HG03196 (cell line): Measurements from ENCODE around the gene BTD.

Experiments
- ATAC-seq: cut with Tn5 transposase; IDR thresholded peaks from one replicate; pipeline ENCODE4 v1.9.1; 2021; ENCODE audit not compliant: unreplicated experiment

BTD gene

DNA sequence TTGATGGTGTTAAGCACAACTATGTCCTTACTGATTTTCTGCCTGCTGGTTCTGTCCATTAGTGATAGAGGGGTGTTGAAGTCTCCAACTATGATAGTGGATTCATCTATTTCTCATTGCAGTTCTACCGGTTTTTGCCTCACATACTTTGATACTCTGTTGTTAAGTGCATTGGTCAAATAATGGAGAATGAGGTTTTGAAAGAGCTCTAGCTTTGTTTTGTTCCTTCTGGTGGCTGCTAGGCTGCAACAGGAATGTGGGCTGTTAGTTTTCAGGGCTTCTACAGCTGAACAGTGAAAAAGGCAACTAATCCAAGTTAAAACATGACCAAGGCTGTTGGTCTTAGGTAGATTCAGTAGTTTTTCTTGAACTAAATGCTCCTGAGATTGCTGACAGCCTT is 62.6 kb downstream of the BTD start:
- ATAC-seq: no peak

GRCh38 chr3:15665510-15666150 is 64.1 kb downstream of the BTD start:
- ATAC-seq: no peak

- no peak for ATAC-seq
Observed at GRCh38 chr3:15666277-15666676, 64.7 kb downstream of the BTD start.

GRCh38 chr3:15667484-15667883 is 65.9 kb downstream of the BTD start:
- no peak for ATAC-seq

- no peak for ATAC-seq
Observed at GRCh38 chr3:15673536-15673935, 72.0 kb downstream of the BTD start.

DNA sequence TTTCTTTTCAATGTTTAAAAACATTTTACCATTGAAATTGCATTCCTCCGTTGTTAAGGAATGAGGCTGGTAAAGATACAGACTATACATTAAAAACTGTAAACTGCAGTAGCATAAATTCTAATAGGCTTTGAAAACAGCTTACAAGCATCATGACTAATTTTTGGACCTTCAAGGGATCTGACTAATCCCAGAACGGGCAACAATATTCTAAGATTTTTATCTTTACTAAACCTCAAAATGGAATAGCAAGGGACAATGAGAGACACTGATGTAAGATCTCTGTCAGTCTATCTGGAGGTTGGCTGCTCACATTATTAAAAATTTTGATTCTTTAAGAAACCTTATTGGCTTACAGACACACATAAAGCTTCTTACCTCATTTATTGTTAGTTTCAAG is 74.7 kb downstream of the BTD start:
- ATAC-seq: no peak

DNA sequence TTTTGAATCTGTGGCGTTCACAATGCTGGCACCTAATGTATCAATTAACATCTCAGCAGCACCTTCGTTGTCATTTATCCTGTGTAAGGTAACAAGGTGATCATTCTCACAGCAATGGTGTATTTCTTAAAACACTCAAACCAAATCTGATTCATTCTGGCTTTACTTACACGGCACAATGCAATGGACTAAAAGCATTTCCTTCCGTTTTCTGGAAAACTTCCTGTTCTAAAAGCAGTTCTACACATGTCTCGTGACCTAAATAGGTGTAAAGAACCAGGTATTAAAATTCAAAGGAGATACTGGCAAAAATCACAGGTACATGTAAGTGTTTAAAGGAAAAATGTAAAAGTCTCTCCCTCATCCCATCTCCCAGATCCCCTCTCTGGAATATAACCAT is 77.8 kb downstream of the BTD start:
- no peak for ATAC-seq

- ATAC-seq: no peak
Observed at GRCh38 chr3:15681668-15682067, 80.1 kb downstream of the BTD start.

- ATAC-seq: no peak
Observed at GRCh38 chr3:15682561-15683185, 81.1 kb downstream of the BTD start.

- ATAC-seq: no peak
Observed at GRCh38 chr3:15683253-15683652, 81.7 kb downstream of the BTD start.

DNA sequence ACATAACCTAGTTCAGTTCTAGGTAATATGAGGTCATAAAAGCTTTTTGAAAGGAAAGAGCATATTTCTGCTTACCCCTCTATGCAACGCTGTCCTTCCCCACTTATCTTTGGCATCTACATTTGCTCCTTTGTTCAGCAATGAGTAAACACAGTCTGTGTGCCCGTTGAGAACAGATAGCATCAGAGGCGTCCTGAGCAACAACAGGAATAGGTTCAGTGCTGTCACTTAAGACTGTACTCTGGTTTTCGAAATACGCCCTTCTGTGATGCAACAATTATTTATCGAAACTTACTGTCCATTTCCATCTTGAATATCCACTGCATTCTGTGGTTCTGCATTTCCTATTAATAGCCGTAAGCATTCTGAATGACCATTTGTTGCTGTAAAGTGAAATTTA is 84.4 kb downstream of the BTD start:
- no peak for ATAC-seq

DNA sequence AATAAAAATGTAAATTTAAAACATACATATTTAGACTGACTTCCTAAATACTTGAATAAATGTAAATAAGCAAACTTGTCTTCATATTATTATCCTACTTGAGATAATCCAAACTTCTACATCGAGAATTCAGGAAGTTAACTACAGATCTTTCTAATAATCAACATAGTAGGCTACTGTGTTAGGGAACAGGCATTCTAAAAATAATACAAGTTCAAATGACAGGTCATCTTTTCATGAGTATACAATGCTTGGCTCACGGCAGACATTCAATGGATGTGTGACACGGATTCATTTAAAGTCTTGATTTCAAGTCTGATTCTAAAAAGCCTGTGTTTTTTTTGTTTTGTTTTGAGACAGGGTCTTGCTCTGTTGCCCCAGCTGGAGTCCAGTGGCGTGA is 88.7 kb downstream of the BTD start:
- ATAC-seq: no peak

DNA sequence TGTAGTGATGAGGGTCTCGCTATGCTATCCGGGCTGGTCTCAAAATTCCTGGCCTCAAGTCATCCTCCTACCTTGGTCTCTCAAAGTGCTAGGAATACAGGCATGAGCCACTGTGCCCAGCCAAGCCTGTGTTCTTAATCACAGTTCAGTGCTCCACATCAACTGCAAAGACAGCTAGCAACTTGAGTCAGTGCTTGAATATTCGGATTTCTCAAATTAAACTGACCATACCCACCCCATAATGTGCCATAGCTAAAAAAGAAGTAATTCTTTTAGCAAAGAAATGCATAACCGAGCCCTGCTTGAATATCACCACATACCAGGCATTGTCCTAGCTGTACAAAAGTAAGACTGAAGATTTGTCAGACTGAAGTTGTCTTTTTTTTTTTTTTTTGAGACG is 89.2 kb downstream of the BTD start:
- no peak for ATAC-seq

DNA sequence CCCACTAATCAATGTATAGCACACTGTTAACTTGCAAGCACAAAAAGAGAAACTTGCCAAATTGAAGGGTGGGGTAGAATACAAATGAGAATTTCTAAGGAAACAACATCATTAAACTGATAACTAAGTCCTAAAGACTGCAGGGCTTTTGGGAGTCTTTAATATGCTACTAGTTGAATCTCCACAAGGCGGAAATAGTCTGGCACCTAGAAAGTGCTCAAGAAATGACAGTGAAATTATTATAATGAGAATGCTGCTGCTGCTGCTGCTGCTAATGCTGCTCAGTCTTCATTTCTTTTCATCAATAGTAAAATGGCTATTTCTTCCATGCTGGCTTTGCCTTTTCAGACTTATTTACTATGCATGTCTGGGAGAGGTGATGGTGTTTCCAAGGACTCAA is 91.8 kb downstream of the BTD start:
- no peak for ATAC-seq

DNA sequence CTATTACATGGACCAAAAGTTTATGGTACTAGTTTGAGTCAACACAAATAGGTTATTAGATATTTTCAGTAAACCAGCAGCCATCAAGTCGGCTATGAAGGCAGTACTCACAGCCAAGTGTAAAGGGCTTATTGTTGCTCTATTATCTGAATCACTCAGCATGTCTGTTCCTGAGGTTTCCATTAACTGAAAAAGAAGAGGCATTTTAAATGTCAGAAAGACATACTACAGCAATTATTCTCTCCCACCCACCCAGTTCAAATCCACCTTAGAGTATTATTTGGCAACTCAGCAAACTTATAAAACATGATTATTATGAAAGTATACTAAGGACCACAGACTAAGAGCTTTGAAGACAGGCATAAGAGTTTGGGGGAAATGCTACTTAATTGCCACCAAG is 93.1 kb downstream of the BTD start:
- ATAC-seq: no peak
